ENCODE measurements around the gene CALCOCO1. TPM values are rescaled to one million over a fixed set of nuclear protein-coding genes. Genes with fewer than 3 reads are reported as not detected.

CALCOCO1 gene
- total RNA-seq, 1 donor from 2014 or later = 212 TPM

DNA sequence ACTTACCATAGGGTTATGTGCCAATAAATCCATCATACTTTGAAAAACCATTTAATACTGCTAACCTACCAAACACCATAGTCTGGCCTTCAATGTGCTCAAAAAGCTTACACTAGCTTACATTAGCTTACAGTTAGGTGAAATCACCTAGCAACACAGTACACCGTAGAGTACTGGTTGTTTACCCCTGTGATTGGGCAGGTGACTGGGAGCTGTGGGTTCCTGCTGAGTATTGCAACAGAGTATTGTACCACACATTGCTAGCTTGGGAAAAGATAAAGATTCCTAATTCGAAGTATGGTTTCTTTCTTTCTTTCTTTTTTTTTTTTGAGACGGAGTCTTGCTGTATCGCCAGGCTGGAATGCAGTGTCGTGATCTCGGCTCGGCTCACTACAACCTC is 56.9 kb downstream of the CALCOCO1 start:
- intact Hi-C loops (cut with DNase I) = no loop called here
- no peak overlapping the region for H3K27ac ChIP-seq
- H3K4me3 ChIP-seq = no peak overlapping the region
- peaks cover 84% of the 10 kb centered on the region for H3K36me3 ChIP-seq
- H3K27me3 ChIP-seq (ENCODE audit: low read depth) = no peaks in the 10 kb centered on the region
- peaks cover 28% of the 10 kb centered on the region for H3K4me1 ChIP-seq
- no peaks in the 10 kb centered on the region for H3K9me3 ChIP-seq
- no peak for ATAC-seq
- no peak for DNase-seq
- TF ChIP-seq, protein P1, sequence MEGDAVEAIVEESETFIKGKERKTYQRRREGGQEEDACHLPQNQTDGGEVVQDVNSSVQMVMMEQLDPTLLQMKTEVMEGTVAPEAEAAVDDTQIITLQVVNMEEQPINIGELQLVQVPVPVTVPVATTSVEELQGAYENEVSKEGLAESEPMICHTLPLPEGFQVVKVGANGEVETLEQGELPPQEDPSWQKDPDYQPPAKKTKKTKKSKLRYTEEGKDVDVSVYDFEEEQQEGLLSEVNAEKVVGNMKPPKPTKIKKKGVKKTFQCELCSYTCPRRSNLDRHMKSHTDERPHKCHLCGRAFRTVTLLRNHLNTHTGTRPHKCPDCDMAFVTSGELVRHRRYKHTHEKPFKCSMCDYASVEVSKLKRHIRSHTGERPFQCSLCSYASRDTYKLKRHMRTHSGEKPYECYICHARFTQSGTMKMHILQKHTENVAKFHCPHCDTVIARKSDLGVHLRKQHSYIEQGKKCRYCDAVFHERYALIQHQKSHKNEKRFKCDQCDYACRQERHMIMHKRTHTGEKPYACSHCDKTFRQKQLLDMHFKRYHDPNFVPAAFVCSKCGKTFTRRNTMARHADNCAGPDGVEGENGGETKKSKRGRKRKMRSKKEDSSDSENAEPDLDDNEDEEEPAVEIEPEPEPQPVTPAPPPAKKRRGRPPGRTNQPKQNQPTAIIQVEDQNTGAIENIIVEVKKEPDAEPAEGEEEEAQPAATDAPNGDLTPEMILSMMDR (IDR thresholded peaks at IDR 0.05) = no peak

DNA sequence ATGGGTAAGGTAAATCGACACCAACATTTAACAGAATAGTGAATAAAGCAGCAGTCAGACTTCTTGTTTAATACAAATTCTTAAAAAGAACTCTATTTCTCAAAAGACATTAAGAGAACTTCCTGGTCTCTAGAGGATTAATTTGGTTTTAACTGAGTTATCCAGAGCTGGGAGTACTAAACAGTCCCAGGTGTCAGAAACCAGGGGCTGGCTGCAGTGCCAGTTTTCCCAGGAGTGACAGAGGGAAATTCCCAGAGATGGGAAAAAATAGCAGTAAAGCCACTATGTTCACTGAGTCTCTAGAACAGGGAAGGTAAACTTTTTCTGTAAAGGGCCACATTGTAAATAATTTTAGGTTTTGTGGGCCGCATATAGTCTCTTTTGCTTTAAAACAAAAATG is 60.2 kb downstream of the CALCOCO1 start:
- no peaks in the 10 kb centered on the region for H3K9me3 ChIP-seq
- ATAC-seq (no peak), DNase-seq (no peak)
- no peaks in the 10 kb centered on the region for H3K27me3 ChIP-seq (ENCODE audit: low read depth)
- peaks cover 12% of the 10 kb centered on the region for H3K4me1 ChIP-seq
- no peak overlapping the region for H3K27ac ChIP-seq
- TF ChIP-seq, protein P1 (IDR thresholded peaks at IDR 0.05) = no peak
- no peak overlapping the region for H3K4me3 ChIP-seq
- intact Hi-C loops (cut with DNase I) = no loop called here
- peaks cover 93% of the 10 kb centered on the region for H3K36me3 ChIP-seq

DNA sequence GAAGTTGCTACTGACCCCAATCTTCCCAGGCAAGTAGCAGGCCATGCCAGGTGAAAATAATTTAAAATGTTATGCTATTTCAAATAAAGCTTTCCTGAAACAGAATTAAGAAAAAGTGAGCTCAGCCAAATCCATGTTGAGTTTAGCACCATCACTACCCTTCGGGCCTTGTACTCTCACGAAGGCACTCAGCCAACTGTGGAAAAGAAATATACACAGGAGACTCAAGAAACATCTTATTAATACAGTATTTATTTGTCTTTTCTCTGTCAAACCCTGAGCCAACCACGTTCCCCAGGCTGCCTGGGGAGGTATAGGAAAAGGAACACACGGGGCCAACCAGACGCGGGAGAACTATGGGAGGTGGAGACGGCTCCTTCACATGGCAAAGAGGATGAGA is 62.3 kb downstream of the CALCOCO1 start:
- no peaks in the 10 kb centered on the region for H3K27me3 ChIP-seq (ENCODE audit: low read depth)
- TF ChIP-seq, protein P1 (IDR thresholded peaks at IDR 0.05) = no peak
- H3K4me3 ChIP-seq = no peak overlapping the region
- ATAC-seq = no peak
- no peak for DNase-seq
- peaks cover 10% of the 10 kb centered on the region for H3K4me1 ChIP-seq
- no peaks in the 10 kb centered on the region for H3K9me3 ChIP-seq
- intact Hi-C loops (cut with DNase I) = no loop called here
- peaks cover 72% of the 10 kb centered on the region for H3K36me3 ChIP-seq
- H3K27ac ChIP-seq = no peak overlapping the region

DNA sequence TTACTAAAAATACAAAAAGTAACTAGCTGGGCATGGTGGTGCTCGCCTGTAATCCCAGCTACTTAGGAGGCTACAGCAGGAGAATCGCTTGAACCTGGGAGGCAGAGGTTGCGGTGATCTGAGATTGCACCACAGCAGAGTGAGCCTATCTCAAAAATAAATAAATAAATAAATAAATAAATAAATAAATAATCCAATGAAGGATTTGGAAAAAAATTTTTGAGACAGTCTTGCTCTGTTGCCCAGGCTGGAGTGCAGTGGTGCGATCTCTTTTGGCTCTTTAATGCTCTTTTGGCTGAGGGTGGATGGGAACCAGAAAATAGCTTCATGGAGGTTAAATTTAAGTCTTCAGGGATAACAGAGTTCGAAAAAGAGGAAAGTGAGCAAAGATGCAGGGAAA is 63.1 kb downstream of the CALCOCO1 start:
- TF ChIP-seq, protein P1 (IDR thresholded peaks at IDR 0.05) = no peak
- no peaks in the 10 kb centered on the region for H3K9me3 ChIP-seq
- no peak overlapping the region for H3K4me3 ChIP-seq
- H3K27me3 ChIP-seq (ENCODE audit: low read depth) = no peaks in the 10 kb centered on the region
- no peak overlapping the region for H3K27ac ChIP-seq
- intact Hi-C loops (cut with DNase I) = no loop called here
- H3K4me1 ChIP-seq = peaks cover 14% of the 10 kb centered on the region
- no peak for ATAC-seq
- peaks cover 65% of the 10 kb centered on the region for H3K36me3 ChIP-seq
- no peak for DNase-seq

DNA sequence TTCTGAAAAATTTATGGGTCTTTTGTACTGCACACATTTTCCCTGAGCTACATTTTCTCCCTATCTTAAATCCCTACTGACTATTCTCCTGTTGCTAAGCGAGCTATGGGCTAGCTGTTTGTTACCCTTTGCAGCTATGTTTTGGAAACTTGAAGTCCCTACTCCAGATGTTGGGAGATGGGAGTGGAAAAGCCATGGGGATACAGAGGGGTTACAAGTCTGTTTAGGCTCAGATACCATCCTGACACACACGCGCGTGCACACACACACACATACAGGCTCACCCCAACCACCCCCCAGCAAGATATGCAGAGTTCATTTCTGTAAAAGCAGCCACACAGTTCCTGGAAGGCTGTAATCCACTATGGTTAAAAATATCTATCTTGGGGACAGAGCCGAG is 67.2 kb downstream of the CALCOCO1 start:
- TF ChIP-seq, protein P1 (IDR thresholded peaks at IDR 0.05) = no peak
- no peak for DNase-seq

DNA sequence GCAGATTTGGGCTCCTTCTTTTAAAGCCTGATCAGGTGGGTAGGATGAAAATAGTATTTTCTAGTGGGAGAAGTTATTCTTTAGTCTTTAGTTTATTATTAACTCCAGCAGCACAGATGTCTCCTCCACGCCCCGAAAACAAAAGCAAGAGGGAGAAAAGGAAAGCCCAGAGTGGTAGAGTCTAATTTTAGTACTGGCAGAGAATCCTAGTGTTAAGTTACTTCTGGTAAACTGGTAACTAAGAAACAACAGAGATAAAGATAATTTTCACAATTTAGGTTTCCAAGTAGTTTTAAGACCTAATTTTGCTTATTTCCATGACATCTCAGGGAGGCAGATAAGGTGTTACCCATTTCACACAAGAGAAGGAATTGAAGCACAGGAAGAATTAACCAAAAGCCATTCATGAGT is 67.7 kb downstream of the CALCOCO1 start:
- TF ChIP-seq, protein P1 (IDR thresholded peaks at IDR 0.05) = no peak
- DNase-seq (no peak), ATAC-seq (no peak)
- Histone ChIP-seq H3K36me3 (peaks cover 18% of the 10 kb centered on the region), H3K9me3 (no peaks in the 10 kb centered on the region), H3K27ac (peak overlapping the region; percentile 76), H3K27me3 (ENCODE audit: low read depth) (no peaks in the 10 kb centered on the region), H3K4me1 (peaks cover 22% of the 10 kb centered on the region), H3K4me3 (no peak overlapping the region)
- intact Hi-C loops (cut with DNase I) = no loop called here

More for the DNA sequence above, 67.2 kb downstream of the CALCOCO1 start:
- H3K9me3 ChIP-seq = no peaks in the 10 kb centered on the region
- intact Hi-C loops (cut with DNase I) = no loop called here
- peaks cover 22% of the 10 kb centered on the region for H3K4me1 ChIP-seq
- ATAC-seq = no peak
- H3K36me3 ChIP-seq = peaks cover 23% of the 10 kb centered on the region
- H3K4me3 ChIP-seq = no peak overlapping the region
- H3K27ac ChIP-seq = peak overlapping the region; percentile 76
- no peaks in the 10 kb centered on the region for H3K27me3 ChIP-seq (ENCODE audit: low read depth)
